GM12874 (cell line): ENCODE results near the gene NEK7.

ENCODE experiments used
- TF ChIP-seq, protein P1 (sequence below): IDR thresholded peaks from 2 replicates; pipeline ENCODE4 v1.5.1; 2011; ENCODE audit warnings: low read depth, mild to moderate bottlenecking, control low read depth, low read length, moderate library complexity; ENCODE audit not compliant: insufficient read depth

NEK7 gene

DNA sequence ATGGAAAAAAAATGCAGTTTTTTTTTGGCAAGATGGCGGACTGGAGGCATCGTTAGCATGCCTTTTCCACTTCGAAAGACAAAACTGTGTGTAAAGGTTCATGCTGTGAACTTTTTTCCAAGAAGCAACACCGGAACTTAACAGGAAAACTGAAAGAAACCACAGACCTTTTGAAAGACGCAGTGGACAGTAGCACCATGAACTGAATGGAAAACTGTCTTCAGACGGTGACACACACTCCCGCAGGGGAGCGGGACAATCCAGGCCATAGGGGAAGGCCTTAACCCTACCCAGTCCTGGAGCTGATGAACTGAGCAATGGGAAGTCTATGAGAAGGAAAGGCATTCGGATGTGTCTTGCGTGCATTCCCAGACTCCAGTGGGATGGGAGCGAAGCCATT lies 54.9 kb downstream of the NEK7 start:
- TF ChIP-seq, protein P1, sequence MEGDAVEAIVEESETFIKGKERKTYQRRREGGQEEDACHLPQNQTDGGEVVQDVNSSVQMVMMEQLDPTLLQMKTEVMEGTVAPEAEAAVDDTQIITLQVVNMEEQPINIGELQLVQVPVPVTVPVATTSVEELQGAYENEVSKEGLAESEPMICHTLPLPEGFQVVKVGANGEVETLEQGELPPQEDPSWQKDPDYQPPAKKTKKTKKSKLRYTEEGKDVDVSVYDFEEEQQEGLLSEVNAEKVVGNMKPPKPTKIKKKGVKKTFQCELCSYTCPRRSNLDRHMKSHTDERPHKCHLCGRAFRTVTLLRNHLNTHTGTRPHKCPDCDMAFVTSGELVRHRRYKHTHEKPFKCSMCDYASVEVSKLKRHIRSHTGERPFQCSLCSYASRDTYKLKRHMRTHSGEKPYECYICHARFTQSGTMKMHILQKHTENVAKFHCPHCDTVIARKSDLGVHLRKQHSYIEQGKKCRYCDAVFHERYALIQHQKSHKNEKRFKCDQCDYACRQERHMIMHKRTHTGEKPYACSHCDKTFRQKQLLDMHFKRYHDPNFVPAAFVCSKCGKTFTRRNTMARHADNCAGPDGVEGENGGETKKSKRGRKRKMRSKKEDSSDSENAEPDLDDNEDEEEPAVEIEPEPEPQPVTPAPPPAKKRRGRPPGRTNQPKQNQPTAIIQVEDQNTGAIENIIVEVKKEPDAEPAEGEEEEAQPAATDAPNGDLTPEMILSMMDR, result no peak

DNA sequence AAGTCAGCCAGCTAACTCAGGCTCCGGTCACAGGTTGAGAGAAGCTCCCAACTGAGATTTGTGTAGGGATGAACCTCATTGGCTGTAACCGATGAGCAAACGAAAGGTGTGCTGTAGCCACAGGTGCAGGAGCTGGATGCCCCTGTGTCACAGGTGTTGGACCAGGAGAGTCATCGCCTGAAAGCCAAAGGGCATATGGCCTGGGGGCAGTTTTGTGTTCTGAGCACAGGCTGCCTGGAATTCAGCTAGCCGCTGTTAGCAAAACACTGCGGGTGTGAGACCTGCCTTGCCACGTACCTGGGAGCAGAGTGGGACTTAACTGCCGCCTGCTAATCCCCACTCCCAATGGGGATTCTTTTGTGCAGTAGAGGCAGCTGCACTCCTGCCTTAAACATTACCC lies 55.3 kb downstream of the NEK7 start:
- TF ChIP-seq, protein P1, result no peak

DNA sequence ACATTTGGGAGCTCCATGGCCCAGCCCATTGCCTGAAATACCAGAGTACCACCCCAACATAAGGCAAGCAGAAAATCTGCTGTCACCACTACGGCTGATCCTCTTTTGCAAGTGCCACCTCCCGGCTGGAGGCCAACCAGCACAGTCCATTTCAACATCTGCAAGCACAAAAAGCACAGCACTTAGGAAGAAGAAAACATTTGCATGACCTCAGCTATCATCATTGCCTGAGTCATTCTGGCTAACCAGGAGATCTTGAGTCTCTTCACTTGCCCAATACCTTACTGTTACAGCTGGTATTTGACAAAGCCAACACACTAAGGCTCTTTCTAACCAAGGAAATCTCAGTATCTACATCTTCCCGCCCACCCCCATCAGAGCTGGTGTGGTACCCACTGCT lies 55.9 kb downstream of the NEK7 start:
- TF ChIP-seq, protein P1, result no peak

DNA sequence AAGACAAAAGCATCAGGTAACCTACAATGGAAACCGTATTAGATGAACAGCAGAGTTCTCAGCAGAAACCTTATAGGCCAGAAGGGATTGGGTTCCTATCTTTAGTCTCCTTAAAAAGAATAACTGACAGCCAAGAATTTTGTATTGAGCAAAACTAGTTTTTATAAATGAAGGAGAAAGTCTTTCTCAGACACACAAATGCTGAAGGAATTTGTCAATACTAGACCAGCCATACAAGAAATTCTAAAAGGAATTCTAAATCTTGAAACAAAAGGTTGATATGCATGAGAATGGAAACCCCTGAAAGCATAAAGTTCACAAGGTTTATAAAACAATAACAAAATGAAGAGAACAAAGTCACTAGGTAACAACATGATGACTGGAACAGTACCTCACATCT lies 58.1 kb downstream of the NEK7 start:
- TF ChIP-seq, protein P1, result no peak

DNA sequence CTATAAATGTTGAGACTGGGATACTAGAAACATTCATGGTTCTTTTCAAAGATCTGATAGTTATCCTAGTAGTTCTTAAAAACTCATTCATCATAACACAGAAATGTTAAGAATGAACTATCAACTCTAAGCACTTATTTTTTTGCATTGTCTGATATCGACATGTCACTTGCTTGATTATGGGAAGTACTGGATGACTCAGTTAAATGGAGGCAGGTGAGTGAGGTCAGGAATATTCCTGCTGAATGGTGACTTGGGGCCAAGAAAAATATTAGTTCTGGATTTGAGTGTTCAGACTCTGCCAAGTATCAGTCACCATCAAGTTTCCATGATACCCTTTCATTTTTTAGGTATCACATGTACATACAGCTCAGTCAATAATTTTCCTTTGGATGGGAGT lies 63.6 kb downstream of the NEK7 start:
- TF ChIP-seq, protein P1, result no peak

DNA sequence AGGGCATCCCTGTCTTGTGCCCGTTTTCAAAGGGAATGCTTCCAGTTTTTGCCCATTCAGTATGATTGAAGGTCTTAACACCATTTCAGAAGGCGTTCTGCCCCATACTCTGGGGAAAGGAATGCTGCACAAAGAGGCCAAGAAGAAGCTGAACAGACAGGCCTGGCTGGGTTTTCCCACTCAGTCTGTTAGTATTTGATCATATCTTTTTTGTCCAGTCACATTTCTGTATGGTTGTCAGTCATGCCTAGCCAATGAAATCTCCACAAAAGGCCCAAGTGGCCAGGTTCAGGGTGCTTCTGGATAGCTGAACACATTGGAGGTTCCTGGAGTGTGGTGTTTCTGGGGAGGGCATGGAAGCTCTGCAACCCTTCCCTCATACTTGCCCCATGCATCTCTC lies 72.1 kb downstream of the NEK7 start:
- TF ChIP-seq, protein P1, result no peak

DNA sequence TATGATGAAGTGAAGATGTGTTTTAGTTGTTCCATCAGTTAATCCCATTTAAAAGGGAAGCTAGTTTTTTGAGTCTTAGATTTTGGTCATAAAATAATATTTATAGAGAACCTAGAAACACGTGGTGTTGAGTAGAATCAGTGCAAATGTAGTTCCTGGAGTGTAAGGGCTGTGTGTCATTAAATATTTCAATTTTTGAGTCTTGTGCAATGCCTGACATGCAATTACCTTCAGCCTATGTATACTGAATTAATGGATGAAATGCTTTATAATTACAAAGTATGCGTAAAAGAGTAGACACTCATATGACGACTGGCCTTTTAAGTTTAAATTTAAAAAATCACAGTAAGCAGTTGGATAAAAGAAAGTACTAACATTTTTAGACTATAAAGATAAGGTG lies 75.0 kb downstream of the NEK7 start:
- TF ChIP-seq, protein P1, result no peak

DNA sequence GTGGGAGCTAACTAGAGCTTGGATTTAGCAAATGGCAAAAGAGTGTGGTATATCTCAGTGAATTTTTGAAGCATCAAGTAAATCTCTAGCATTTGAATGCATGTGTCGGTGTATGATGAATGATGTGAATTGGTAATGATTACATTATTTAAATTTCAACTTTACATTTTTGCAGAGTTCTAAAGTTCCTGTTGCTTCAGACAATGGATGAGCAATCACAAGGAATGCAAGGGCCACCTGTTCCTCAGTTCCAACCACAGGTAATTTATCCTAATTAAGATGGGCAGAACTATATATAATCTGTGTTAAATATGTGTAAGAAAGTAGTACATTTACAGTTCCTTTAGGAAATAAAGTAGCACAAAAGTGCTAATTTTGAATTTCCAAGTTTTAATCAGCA lies 75.6 kb downstream of the NEK7 start:
- TF ChIP-seq, protein P1, result no peak
